Measurements from ENCODE around the gene FOXP1.

DNA sequence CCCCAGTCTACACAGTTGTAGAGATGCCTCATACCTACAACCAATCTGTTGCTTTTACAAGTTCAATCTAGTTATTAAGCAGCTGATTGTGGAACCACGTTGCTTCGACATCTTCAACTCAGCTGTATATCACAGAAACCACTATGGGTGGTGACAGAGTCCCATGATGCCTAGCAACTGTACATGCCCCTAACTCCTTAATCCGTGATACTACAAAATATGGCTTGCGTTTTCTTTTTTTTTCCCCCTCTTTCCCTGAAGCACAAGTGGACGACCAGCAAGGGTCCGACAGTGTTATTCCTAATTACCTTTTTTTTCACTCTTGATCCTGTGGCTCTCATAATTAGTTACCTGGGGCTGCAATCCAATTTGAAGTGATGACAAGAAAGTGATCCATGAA is 478.6 kb downstream of the FOXP1 start:
- TF ChIP-seq EZH2 (IDR thresholded peaks at IDR 0.05; ENCODE audit: low read length, missing control alignments): no peak
- TF ChIP-seq, protein P1, sequence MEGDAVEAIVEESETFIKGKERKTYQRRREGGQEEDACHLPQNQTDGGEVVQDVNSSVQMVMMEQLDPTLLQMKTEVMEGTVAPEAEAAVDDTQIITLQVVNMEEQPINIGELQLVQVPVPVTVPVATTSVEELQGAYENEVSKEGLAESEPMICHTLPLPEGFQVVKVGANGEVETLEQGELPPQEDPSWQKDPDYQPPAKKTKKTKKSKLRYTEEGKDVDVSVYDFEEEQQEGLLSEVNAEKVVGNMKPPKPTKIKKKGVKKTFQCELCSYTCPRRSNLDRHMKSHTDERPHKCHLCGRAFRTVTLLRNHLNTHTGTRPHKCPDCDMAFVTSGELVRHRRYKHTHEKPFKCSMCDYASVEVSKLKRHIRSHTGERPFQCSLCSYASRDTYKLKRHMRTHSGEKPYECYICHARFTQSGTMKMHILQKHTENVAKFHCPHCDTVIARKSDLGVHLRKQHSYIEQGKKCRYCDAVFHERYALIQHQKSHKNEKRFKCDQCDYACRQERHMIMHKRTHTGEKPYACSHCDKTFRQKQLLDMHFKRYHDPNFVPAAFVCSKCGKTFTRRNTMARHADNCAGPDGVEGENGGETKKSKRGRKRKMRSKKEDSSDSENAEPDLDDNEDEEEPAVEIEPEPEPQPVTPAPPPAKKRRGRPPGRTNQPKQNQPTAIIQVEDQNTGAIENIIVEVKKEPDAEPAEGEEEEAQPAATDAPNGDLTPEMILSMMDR (conservative IDR thresholded peaks at IDR 0.05 in 1 of 2, IDR thresholded peaks at IDR 0.05 in 1 of 2; ENCODE audit: low read depth in 1 of 2, low read length in 2 of 2): no peak

All from fibroblast of lung (primary cell).